ENCODE data around the gene MTHFR. TPM values are rescaled to one million over a fixed set of nuclear protein-coding genes. Genes with fewer than 3 reads are reported as not detected.

MTHFR gene
- total RNA-seq, 1 experiment from 2014 or later: 16.4 TPM

GRCh38 chr1:11842154-11843041 lies 36.6 kb upstream of the MTHFR start:
- CTCF ChIA-PET: no interaction called here
- H3K36me3 Mint-ChIP-seq (ENCODE audit: insufficient read depth, unreplicated experiment): peaks cover 45% of the 10 kb centered on the region

GRCh38 chr1:11841245-11842153 lies 35.7 kb upstream of the MTHFR start:
- CTCF ChIA-PET: no interaction called here
- H3K27ac Mint-ChIP-seq (ENCODE audit: unreplicated experiment): no peak overlapping the region
- H3K4me3 Mint-ChIP-seq (ENCODE audit: low read depth, unreplicated experiment): no peak overlapping the region
- no peak for DNase-seq
- H3K9me3 Mint-ChIP-seq (ENCODE audit: low read depth, unreplicated experiment): no peaks in the 10 kb centered on the region
- no peaks in the 10 kb centered on the region for H3K27me3 Mint-ChIP-seq (ENCODE audit: unreplicated experiment)
- H3K4me1 Mint-ChIP-seq (ENCODE audit: low read depth, unreplicated experiment): no peaks in the 10 kb centered on the region
- no peak for TF ChIP-seq CTCF (IDR thresholded peaks at IDR 0.05; ENCODE audit: unreplicated experiment)
- intact Hi-C loops (cut with micrococcal nuclease; ENCODE audit: unreplicated experiment): no loop called here
- no TSS peak for BruUV-seq (replicated peaks)
- peaks cover 40% of the 10 kb centered on the region for H3K36me3 Mint-ChIP-seq (ENCODE audit: insufficient read depth, unreplicated experiment)

More at GRCh38 chr1:11842154-11843041, 36.6 kb upstream of the MTHFR start:
- TF ChIP-seq CTCF (IDR thresholded peaks at IDR 0.05; ENCODE audit: unreplicated experiment): no peak
- H3K4me1 Mint-ChIP-seq (ENCODE audit: low read depth, unreplicated experiment): no peaks in the 10 kb centered on the region
- no peak overlapping the region for H3K27ac Mint-ChIP-seq (ENCODE audit: unreplicated experiment)
- H3K9me3 Mint-ChIP-seq (ENCODE audit: low read depth, unreplicated experiment): no peaks in the 10 kb centered on the region
- no TSS peak for BruUV-seq (replicated peaks)
- H3K4me3 Mint-ChIP-seq (ENCODE audit: low read depth, unreplicated experiment): no peak overlapping the region
- no peak for DNase-seq
- no peaks in the 10 kb centered on the region for H3K27me3 Mint-ChIP-seq (ENCODE audit: unreplicated experiment)
- intact Hi-C loops (cut with micrococcal nuclease; ENCODE audit: unreplicated experiment): no loop called here

GRCh38 chr1:11839727-11840705 lies 34.3 kb upstream of the MTHFR start:
- H3K4me3 Mint-ChIP-seq (ENCODE audit: low read depth, unreplicated experiment): no peak overlapping the region
- no peak overlapping the region for H3K27ac Mint-ChIP-seq (ENCODE audit: unreplicated experiment)
- CTCF ChIA-PET: no interaction called here
- H3K4me1 Mint-ChIP-seq (ENCODE audit: low read depth, unreplicated experiment): no peaks in the 10 kb centered on the region
- TF ChIP-seq CTCF (IDR thresholded peaks at IDR 0.05; ENCODE audit: unreplicated experiment): no peak
- no peaks in the 10 kb centered on the region for H3K9me3 Mint-ChIP-seq (ENCODE audit: low read depth, unreplicated experiment)
- no peak for DNase-seq
- BruUV-seq (replicated peaks): no TSS peak
- peaks cover 49% of the 10 kb centered on the region for H3K36me3 Mint-ChIP-seq (ENCODE audit: insufficient read depth, unreplicated experiment)
- intact Hi-C loops (cut with micrococcal nuclease; ENCODE audit: unreplicated experiment): no loop called here
- H3K27me3 Mint-ChIP-seq (ENCODE audit: unreplicated experiment): no peaks in the 10 kb centered on the region

Data from Calu3 (cell line).